Measurements from ENCODE around the gene PKD1.
"Not testable (repeated sequence)": the region's sequence is repeated elsewhere in the genome, so short reads cannot be mapped to it uniquely, and the experiment has no call there.

- not testable (repeated sequence) for TF ChIP-seq CTCF (IDR thresholded peaks at IDR 0.05; ENCODE audit: poor library complexity, severe bottlenecking); TAF1 (IDR thresholded peaks at IDR 0.05; ENCODE audit: low read depth); EZH2 (IDR thresholded peaks at IDR 0.05; ENCODE audit: borderline replicate concordance, insufficient read depth, low read length, poor library complexity, severe bottlenecking)
Measured at GRCh38 chr16:2106211-2106610, 29.5 kb downstream of the PKD1 start.

All from neural cell (in vitro differentiated cells).